SK-N-SH treated with all-trans-retinoic acid at 6 μM for 48 hours (cell line): Measurements from ENCODE around the gene OSER1.

Experiments used
- ATAC-seq: fragments of 200-7000 bp; cut with Tn5 transposase; 3 replicates; pipeline ENCODE4 v1.9.1; 2020; ENCODE audit warnings: mild to moderate bottlenecking, moderate library complexity
- ARNTL ChIP-seq: fragments of 450-650 bp; formaldehyde crosslinking; IDR thresholded peaks from 2 replicates; pipeline ENCODE4 v1.5.0; 2020; ENCODE audit warnings: low read depth, mild to moderate bottlenecking, moderate library complexity, borderline replicate concordance
- BACH2 ChIP-seq: fragments of 250-450 bp; sonication (Bioruptor Pico); IDR thresholded peaks from 2 replicates; pipeline ENCODE4 v1.9.0; 2021; ENCODE audit warnings: mild to moderate bottlenecking, borderline replicate concordance
- CSDC2 ChIP-seq: fragments of 250-450 bp; sonication (Bioruptor Pico); IDR thresholded peaks from 2 replicates; pipeline ENCODE4 v1.5.0; 2020; ENCODE audit warnings: mild to moderate bottlenecking, moderate library complexity
- ESRRG ChIP-seq: fragments of 250-450 bp; sonication (Bioruptor Pico); IDR thresholded peaks from 2 replicates; pipeline ENCODE4 v1.6.1; 2021; ENCODE audit warnings: mild to moderate bottlenecking
- GLIS3 ChIP-seq: fragments of 250-450 bp; sonication (Bioruptor Pico); IDR thresholded peaks from 2 replicates; pipeline ENCODE4 v1.5.0; 2020; ENCODE audit warnings: mild to moderate bottlenecking, moderate library complexity
- ISL1 ChIP-seq: fragments of 250-450 bp; sonication (Bioruptor Pico); IDR thresholded peaks from 2 replicates; pipeline ENCODE4 v2.1.2; 2022; ENCODE audit warnings: mild to moderate bottlenecking, moderate library complexity
- OSR1 ChIP-seq: fragments of 250-450 bp; sonication (Bioruptor Pico); IDR thresholded peaks from 2 replicates; pipeline ENCODE4 v1.8.0; 2022; ENCODE audit warnings: moderate library complexity, mild to moderate bottlenecking, inconsistent platforms
- SNAI2 ChIP-seq: fragments of 250-450 bp; sonication (Bioruptor Pico); IDR thresholded peaks from 2 replicates; pipeline ENCODE4 v1.5.0; 2020; ENCODE audit warnings: mild to moderate bottlenecking, moderate library complexity
- TCF4 ChIP-seq: fragments of 250-450 bp; sonication (Bioruptor Pico); IDR thresholded peaks from 2 replicates; pipeline ENCODE4 v1.8.0; 2021; ENCODE audit warnings: mild to moderate bottlenecking, moderate library complexity, borderline replicate concordance
- ZC3H10 ChIP-seq: fragments of 250-450 bp; sonication (Bioruptor Pico); IDR thresholded peaks from 2 replicates; pipeline ENCODE4 v1.5.1; 2021; ENCODE audit warnings: mild to moderate bottlenecking, moderate library complexity
- ZFP3 ChIP-seq: fragments of 250-450 bp; sonication (Bioruptor Pico); IDR thresholded peaks from 2 replicates; pipeline ENCODE4 v1.5.0; 2020; ENCODE audit warnings: mild to moderate bottlenecking, moderate library complexity
- ZFP30 ChIP-seq: fragments of 450-650 bp; formaldehyde crosslinking; IDR thresholded peaks from 2 replicates; pipeline ENCODE4 v1.5.0; 2022; ENCODE audit warnings: mild to moderate bottlenecking, moderate library complexity
- ZNF70 ChIP-seq: fragments of 450-650 bp; formaldehyde crosslinking; IDR thresholded peaks from 2 replicates; pipeline ENCODE4 v1.5.0; 2020; ENCODE audit warnings: mild to moderate bottlenecking, moderate library complexity
- ZNF8 ChIP-seq: fragments of 450-650 bp; formaldehyde crosslinking; IDR thresholded peaks from 2 replicates; pipeline ENCODE4 v1.5.0; 2020; ENCODE audit warnings: mild to moderate bottlenecking, moderate library complexity
- TF ChIP-seq, protein P1 (sequence below): fragments of 250-450 bp; sonication (Bioruptor Pico); IDR thresholded peaks from 2 replicates; pipeline ENCODE4 v1.5.1; 2021; ENCODE audit warnings: mild to moderate bottlenecking, moderate library complexity
- TF ChIP-seq, protein P2 (sequence below): fragments of 250-450 bp; sonication (Bioruptor Pico); IDR thresholded peaks from 2 replicates; pipeline ENCODE4 v1.8.0; 2020; ENCODE audit warnings: mild to moderate bottlenecking, moderate library complexity, borderline replicate concordance
- TF ChIP-seq, protein P3 (sequence below): fragments of 250-450 bp; sonication (Bioruptor Pico); IDR thresholded peaks from 2 replicates; pipeline ENCODE4 v1.8.0; 2021; ENCODE audit warnings: low read depth, mild to moderate bottlenecking, moderate library complexity, borderline replicate concordance
- TF ChIP-seq, protein P4 (sequence below): fragments of 250-450 bp; sonication (Bioruptor Pico); IDR thresholded peaks from 2 replicates; pipeline ENCODE4 v1.5.0; 2020; ENCODE audit warnings: mild to moderate bottlenecking, moderate library complexity
- TF ChIP-seq, protein P5 (sequence below): fragments of 250-450 bp; sonication (Bioruptor Pico); IDR thresholded peaks from 2 replicates; pipeline ENCODE4 v1.5.1; 2020; ENCODE audit warnings: low read depth, mild to moderate bottlenecking, moderate library complexity

The OSER1 gene

DNA sequence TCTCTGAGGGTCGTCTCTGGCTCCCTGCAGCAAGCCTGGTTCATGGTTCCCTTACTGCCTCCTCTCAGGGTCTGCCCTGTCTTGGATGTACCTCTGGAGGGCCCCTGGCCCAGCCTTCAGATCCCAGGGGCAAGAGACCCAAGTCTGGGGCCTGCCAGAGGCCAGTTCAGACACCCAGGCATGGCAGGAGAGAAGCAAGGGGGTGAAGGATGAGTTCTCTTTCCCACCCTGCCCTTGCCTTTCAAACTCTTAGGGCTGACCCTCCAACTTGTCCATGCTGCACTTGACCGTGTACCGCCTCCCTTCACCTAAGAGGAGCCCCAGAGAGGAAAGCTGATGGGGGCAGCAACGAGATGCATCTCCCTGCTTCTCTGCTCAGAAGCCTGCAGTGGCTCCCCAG, 40.7 kb upstream of the OSER1 start:
- no peak for ATAC-seq

DNA sequence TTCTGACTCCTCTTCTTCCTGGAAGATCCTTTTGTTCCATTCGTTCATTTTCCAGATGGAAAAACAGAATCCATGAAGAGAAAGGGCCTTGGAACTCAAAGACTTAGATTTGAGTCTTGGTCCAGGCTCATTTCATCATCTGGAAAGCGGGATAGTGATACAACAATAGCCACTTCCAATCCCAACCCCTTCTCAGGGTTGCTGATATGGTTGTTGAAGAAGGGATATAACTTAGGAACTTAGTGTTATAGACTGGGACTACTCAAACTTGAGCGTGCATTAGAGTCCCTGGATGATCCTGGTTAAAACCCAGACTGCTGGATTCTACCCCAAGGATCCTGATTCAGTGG, 37.8 kb upstream of the OSER1 start:
- TF ChIP-seq, protein P1, sequence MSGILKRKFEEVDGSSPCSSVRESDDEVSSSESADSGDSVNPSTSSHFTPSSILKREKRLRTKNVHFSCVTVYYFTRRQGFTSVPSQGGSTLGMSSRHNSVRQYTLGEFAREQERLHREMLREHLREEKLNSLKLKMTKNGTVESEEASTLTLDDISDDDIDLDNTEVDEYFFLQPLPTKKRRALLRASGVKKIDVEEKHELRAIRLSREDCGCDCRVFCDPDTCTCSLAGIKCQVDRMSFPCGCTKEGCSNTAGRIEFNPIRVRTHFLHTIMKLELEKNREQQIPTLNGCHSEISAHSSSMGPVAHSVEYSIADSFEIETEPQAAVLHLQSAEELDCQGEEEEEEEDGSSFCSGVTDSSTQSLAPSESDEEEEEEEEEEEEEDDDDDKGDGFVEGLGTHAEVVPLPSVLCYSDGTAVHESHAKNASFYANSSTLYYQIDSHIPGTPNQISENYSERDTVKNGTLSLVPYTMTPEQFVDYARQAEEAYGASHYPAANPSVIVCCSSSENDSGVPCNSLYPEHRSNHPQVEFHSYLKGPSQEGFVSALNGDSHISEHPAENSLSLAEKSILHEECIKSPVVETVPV (CRISPR knock-in tag) = no peak
- TF ChIP-seq GLIS3 (CRISPR knock-in tag) = no peak
- no peak for TF ChIP-seq TCF4 (CRISPR knock-in tag)
- TF ChIP-seq, all 23 proteins: peak for 0
- ATAC-seq = no peak; the same call in 2 of the 3 replicates

More for the DNA sequence above, 40.7 kb upstream of the OSER1 start:
- TF ChIP-seq TCF4 (CRISPR knock-in tag) (no peak), GLIS3 (CRISPR knock-in tag) (no peak), BACH2 (CRISPR knock-in tag) (no peak), ISL1 (CRISPR knock-in tag) (no peak), ARNTL (CRISPR knock-in tag) (no peak), ZFP3 (CRISPR knock-in tag) (no peak), SNAI2 (CRISPR knock-in tag) (no peak), ZC3H10 (no peak), CSDC2 (CRISPR knock-in tag) (no peak), ZNF8 (CRISPR knock-in tag) (no peak), ZNF70 (CRISPR knock-in tag) (no peak), ZFP30 (CRISPR knock-in tag) (no peak), ESRRG (CRISPR knock-in tag) (no peak), OSR1 (CRISPR knock-in tag) (no peak)
- TF ChIP-seq, protein P2, sequence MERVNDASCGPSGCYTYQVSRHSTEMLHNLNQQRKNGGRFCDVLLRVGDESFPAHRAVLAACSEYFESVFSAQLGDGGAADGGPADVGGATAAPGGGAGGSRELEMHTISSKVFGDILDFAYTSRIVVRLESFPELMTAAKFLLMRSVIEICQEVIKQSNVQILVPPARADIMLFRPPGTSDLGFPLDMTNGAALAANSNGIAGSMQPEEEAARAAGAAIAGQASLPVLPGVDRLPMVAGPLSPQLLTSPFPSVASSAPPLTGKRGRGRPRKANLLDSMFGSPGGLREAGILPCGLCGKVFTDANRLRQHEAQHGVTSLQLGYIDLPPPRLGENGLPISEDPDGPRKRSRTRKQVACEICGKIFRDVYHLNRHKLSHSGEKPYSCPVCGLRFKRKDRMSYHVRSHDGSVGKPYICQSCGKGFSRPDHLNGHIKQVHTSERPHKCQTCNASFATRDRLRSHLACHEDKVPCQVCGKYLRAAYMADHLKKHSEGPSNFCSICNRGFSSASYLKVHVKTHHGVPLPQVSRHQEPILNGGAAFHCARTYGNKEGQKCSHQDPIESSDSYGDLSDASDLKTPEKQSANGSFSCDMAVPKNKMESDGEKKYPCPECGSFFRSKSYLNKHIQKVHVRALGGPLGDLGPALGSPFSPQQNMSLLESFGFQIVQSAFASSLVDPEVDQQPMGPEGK (CRISPR knock-in tag) = no peak
- TF ChIP-seq, protein P3, sequence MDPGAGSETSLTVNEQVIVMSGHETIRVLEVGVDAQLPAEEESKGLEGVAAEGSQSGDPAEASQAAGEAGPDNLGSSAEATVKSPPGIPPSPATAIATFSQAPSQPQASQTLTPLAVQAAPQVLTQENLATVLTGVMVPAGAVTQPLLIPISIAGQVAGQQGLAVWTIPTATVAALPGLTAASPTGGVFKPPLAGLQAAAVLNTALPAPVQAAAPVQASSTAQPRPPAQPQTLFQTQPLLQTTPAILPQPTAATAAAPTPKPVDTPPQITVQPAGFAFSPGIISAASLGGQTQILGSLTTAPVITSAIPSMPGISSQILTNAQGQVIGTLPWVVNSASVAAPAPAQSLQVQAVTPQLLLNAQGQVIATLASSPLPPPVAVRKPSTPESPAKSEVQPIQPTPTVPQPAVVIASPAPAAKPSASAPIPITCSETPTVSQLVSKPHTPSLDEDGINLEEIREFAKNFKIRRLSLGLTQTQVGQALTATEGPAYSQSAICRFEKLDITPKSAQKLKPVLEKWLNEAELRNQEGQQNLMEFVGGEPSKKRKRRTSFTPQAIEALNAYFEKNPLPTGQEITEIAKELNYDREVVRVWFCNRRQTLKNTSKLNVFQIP (CRISPR knock-in tag) = no peak
- TF ChIP-seq, protein P4, sequence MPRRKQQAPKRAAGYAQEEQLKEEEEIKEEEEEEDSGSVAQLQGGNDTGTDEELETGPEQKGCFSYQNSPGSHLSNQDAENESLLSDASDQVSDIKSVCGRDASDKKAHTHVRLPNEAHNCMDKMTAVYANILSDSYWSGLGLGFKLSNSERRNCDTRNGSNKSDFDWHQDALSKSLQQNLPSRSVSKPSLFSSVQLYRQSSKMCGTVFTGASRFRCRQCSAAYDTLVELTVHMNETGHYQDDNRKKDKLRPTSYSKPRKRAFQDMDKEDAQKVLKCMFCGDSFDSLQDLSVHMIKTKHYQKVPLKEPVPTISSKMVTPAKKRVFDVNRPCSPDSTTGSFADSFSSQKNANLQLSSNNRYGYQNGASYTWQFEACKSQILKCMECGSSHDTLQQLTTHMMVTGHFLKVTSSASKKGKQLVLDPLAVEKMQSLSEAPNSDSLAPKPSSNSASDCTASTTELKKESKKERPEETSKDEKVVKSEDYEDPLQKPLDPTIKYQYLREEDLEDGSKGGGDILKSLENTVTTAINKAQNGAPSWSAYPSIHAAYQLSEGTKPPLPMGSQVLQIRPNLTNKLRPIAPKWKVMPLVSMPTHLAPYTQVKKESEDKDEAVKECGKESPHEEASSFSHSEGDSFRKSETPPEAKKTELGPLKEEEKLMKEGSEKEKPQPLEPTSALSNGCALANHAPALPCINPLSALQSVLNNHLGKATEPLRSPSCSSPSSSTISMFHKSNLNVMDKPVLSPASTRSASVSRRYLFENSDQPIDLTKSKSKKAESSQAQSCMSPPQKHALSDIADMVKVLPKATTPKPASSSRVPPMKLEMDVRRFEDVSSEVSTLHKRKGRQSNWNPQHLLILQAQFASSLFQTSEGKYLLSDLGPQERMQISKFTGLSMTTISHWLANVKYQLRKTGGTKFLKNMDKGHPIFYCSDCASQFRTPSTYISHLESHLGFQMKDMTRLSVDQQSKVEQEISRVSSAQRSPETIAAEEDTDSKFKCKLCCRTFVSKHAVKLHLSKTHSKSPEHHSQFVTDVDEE (CRISPR knock-in tag) = no peak
- TF ChIP-seq, protein P5, sequence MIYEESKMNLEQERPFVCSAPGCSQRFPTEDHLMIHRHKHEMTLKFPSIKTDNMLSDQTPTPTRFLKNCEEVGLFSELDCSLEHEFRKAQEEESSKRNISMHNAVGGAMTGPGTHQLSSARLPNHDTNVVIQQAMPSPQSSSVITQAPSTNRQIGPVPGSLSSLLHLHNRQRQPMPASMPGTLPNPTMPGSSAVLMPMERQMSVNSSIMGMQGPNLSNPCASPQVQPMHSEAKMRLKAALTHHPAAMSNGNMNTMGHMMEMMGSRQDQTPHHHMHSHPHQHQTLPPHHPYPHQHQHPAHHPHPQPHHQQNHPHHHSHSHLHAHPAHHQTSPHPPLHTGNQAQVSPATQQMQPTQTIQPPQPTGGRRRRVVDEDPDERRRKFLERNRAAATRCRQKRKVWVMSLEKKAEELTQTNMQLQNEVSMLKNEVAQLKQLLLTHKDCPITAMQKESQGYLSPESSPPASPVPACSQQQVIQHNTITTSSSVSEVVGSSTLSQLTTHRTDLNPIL = no peak

DNA sequence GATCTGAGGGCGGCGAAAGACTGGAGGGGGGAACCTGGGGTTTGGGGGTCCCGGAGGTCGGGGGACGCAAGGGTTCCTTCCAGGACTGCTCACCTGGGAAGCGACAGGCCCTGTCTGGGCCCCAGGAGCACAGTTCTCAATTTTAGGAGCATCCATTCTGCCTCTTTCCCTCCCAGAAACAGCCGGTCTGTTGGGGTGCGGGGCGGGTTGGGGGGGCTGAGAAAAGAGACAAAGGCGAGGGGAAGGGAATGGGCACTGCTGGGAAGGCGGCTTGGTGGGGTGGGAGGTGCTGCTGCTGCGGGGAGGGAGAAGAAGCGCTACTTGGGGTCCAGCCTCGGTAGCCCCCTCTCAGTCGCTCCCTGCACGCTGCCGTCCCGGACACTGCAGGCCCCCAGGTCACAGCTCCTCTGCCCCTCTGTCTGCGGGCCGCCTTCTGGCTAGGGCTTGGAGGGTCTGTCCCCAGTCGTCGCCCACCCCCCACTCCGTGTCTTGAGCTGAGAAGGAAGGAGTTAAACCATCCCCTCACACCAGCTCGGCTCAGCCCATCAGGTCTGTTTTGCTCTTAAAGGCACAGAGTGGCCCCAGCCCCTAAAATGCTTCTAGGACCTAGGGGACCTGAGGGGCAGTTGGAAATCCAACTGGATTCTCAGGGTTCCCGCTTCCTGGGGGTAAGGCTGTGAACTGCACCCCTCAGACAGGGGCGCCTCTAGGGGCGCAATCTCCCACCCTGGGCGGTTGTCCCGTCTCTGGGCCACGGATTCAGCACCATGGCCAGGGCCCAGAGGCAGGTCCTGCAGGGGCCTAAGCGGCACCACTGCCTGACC, 37.2 kb upstream of the OSER1 start:
- TF ChIP-seq ZFP30 (CRISPR knock-in tag) = 0 out of 2 replicates have a peak, but pooled peaks have one; percentile 14
- no peak for TF ChIP-seq GLIS3 (CRISPR knock-in tag)
- peak; percentile 83 for ATAC-seq
